C4-2B (cell line): ENCODE results near the gene LBHD2.

Experiments used
- ZFX ChIP-seq: fragments of 450-650 bp; IDR thresholded peaks from 2 replicates; pipeline ENCODE4 v1.6.1; 2017
- TF ChIP-seq, protein P1 (sequence below): fragments of 450-650 bp; conservative IDR thresholded peaks from 2 replicates; pipeline ENCODE4 v1.5.1; 2017; ENCODE audit warnings: mild to moderate bottlenecking

DNA sequence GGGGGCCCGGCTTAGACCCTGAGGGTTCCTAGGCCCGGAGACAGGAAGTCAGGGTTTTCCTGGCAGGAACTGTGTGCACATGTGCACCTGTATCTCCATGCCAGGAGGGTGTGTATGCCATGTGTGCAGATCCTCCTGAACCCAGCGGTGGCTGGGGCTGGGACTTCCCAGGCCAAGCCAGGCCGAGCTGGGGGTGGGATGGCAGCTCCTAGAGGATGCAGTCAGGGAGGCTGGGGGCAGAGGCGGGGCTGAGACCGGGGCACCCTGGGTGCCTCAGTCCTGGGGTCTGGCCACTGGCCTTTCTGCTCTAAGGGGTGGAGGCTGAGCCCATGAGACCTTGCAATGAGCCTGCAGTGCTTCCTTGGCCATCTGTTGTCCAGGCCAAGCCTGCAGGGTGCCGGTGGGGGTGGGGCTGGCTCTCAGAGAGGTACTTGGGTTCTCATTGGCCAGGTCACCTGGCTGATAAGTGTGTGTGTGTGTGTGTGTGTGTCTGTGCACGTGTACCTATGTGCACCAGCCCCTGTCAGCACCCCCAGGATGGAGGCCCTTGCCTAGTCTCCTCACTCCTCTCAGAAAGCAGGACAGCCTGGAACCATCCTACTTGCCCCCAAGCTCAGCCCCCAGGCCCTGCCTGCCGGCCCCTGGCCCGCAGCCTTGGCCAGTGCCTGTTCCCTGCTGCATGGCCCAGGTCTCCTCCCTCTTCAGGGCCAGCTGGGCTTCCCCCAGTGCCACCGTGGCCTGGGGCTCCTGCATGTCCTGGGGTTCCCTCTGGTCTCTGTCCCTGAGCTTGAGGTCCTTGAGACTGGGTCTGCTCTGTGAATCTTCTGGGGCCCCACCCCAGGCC lies 28.6 kb downstream of the LBHD2 start:
- TF ChIP-seq, protein P1, sequence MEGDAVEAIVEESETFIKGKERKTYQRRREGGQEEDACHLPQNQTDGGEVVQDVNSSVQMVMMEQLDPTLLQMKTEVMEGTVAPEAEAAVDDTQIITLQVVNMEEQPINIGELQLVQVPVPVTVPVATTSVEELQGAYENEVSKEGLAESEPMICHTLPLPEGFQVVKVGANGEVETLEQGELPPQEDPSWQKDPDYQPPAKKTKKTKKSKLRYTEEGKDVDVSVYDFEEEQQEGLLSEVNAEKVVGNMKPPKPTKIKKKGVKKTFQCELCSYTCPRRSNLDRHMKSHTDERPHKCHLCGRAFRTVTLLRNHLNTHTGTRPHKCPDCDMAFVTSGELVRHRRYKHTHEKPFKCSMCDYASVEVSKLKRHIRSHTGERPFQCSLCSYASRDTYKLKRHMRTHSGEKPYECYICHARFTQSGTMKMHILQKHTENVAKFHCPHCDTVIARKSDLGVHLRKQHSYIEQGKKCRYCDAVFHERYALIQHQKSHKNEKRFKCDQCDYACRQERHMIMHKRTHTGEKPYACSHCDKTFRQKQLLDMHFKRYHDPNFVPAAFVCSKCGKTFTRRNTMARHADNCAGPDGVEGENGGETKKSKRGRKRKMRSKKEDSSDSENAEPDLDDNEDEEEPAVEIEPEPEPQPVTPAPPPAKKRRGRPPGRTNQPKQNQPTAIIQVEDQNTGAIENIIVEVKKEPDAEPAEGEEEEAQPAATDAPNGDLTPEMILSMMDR = no peak
- TF ChIP-seq ZFX = no peak
